GM12878 (cell line): ENCODE data around the gene MYBBP1A. TPM values are rescaled to one million over a fixed set of nuclear protein-coding genes. Genes with fewer than 3 reads are reported as not detected.
A peak's percentile ranks its signal among the peaks of the same experiment; 100 is the strongest.

Source experiments
- CBFB ChIP-seq: IDR thresholded peaks from 2 replicates; pipeline ENCODE4 v1.6.1; 2016; ENCODE audit warnings: antibody characterized with exemption, low read depth
- CBX5 ChIP-seq: sonication (generic); IDR thresholded peaks from 2 replicates; pipeline ENCODE4 v1.6.1; 2016; ENCODE audit warnings: low read depth, moderate library complexity, mild to moderate bottlenecking, inconsistent platforms
- CHD4 ChIP-seq: fragments of 200-600 bp; sonication (generic); IDR thresholded peaks from 2 replicates; pipeline ENCODE4 v1.6.1; 2016; ENCODE audit warnings: mild to moderate bottlenecking
- EED ChIP-seq: sonication (generic); IDR thresholded peaks from 2 replicates; pipeline ENCODE4 v1.6.1; 2016; ENCODE audit warnings: antibody characterized with exemption, low read depth
- HDGF ChIP-seq: fragments of 450-650 bp; IDR thresholded peaks from 2 replicates; pipeline ENCODE4 v1.6.1; 2016; ENCODE audit warnings: antibody characterized with exemption
- KDM1A ChIP-seq: fragments of 200-600 bp; sonication (generic); IDR thresholded peaks from 2 replicates; pipeline ENCODE4 v1.6.1; 2016; ENCODE audit warnings: borderline replicate concordance
- MTA2 ChIP-seq: fragments of 450-650 bp; IDR thresholded peaks from 2 replicates; pipeline ENCODE4 v1.6.1; 2016; ENCODE audit warnings: low read depth, mild to moderate bottlenecking, moderate library complexity
- MYB ChIP-seq: fragments of 150-350 bp; IDR thresholded peaks from 2 replicates; pipeline ENCODE4 v1.6.1; 2014; ENCODE audit warnings: mild to moderate bottlenecking, low read depth, low read length, borderline replicate concordance
- NRF1 ChIP-seq: conservative IDR thresholded peaks from 2 replicates; pipeline ENCODE4 v1.6.1; 2011; ENCODE audit warnings: mild to moderate bottlenecking, low read depth, low read length, improper control_type of control experiment
- PAX5 ChIP-seq: IDR thresholded peaks from 2 replicates; pipeline ENCODE4 v1.6.1; 2011; ENCODE audit warnings: low read depth, low read length, borderline replicate concordance
- PML ChIP-seq: IDR thresholded peaks from 2 replicates; pipeline ENCODE4 v1.6.1; 2012; ENCODE audit warnings: low read length, inconsistent platforms
- POLR2AphosphoS2 ChIP-seq: IDR thresholded peaks from 2 replicates; pipeline ENCODE4 v1.6.1; 2011; ENCODE audit warnings: low read depth, mild to moderate bottlenecking, low read length, improper control_type of control experiment, moderate library complexity
- SMAD1 ChIP-seq: fragments of 450-650 bp; IDR thresholded peaks from 2 replicates; pipeline ENCODE4 v1.6.1; 2018; ENCODE audit warnings: mild to moderate bottlenecking, low read depth; ENCODE audit not compliant: partially characterized antibody
- SMAD5 ChIP-seq: IDR thresholded peaks from 2 replicates; pipeline ENCODE4 v1.6.1; 2016; ENCODE audit warnings: antibody characterized with exemption, low read depth
- polyA plus RNA-seq, 11 experiments: library from polyadenylated mRNA; depleted of rRNA in 4 of 11; unstranded in 6 of 11; stranded (reverse) in 5 of 11; fragments of >200 nt; fragmentation: Nextera tagmentation in 4 of 11; fragmentation: Illumina TruSeq in 1 of 11; extraction: Ambion mirVana in 4 of 11; extraction: Trizol in 1 of 11; gene quantifications; 1 replicate in 1 of 11; 2 replicates in 10 of 11; pipeline versions ENCODE4 v1.2.1 to v1.2.3, GENCODE V29; 2011 to 2016; ENCODE audit warnings: inconsistent platforms in 2 of 11, missing spikeins in 2 of 11, low read depth in 1 of 11
- total RNA-seq, 4 experiments: library from RNA; depleted of rRNA in 3 of 4; stranded (reverse); fragments of >200 nt in 3 of 4; fragmentation: Illumina TruSeq in 1 of 4; extraction: Trizol in 1 of 4; gene quantifications; 2 replicates each; pipeline versions ENCODE4 v1.2.1 to v1.2.3, GENCODE V29; 2013 to 2021
- TF ChIP-seq, protein P1 (sequence below): IDR thresholded peaks from 2 replicates; pipeline ENCODE4 v1.6.1; 2012; ENCODE audit warnings: low read depth, low read length, improper control_type of control experiment
- TF ChIP-seq, protein P2 (sequence below): IDR thresholded peaks from 2 replicates; pipeline ENCODE4 v1.6.1; 2011; ENCODE audit warnings: low read depth, mild to moderate bottlenecking, low read length, moderate library complexity, borderline replicate concordance; ENCODE audit errors: extremely low read depth
- TF ChIP-seq, protein P3 (sequence below): fragments of 450-650 bp; IDR thresholded peaks from 2 replicates; pipeline ENCODE4 v1.6.1; 2017; ENCODE audit warnings: antibody characterized with exemption, mild to moderate bottlenecking, moderate library complexity
- TF ChIP-seq, protein P4 (sequence below): IDR thresholded peaks from 2 replicates; pipeline ENCODE4 v1.6.1; 2011; ENCODE audit warnings: borderline replicate concordance, low read depth, mild to moderate bottlenecking, moderate library complexity, mixed read lengths, low read length; ENCODE audit not compliant: insufficient read depth; ENCODE audit errors: extremely low read length
- TF ChIP-seq, protein P5 (sequence below): fragments of 450-650 bp; IDR thresholded peaks from 2 replicates; pipeline ENCODE4 v1.6.1; 2017; ENCODE audit warnings: mild to moderate bottlenecking, moderate library complexity
- TF ChIP-seq, protein P6 (sequence below): fragments of 450-650 bp; IDR thresholded peaks from 2 replicates; pipeline ENCODE4 v1.6.1; 2017; ENCODE audit warnings: borderline replicate concordance

Gene MYBBP1A
- total and polyA plus RNA-seq, 10 of the 15 experiments (the other 5 are each of a cell fraction or from before 2014, with no cell fraction given), result 2.5 to 121 (median 71.6) TPM

DNA sequence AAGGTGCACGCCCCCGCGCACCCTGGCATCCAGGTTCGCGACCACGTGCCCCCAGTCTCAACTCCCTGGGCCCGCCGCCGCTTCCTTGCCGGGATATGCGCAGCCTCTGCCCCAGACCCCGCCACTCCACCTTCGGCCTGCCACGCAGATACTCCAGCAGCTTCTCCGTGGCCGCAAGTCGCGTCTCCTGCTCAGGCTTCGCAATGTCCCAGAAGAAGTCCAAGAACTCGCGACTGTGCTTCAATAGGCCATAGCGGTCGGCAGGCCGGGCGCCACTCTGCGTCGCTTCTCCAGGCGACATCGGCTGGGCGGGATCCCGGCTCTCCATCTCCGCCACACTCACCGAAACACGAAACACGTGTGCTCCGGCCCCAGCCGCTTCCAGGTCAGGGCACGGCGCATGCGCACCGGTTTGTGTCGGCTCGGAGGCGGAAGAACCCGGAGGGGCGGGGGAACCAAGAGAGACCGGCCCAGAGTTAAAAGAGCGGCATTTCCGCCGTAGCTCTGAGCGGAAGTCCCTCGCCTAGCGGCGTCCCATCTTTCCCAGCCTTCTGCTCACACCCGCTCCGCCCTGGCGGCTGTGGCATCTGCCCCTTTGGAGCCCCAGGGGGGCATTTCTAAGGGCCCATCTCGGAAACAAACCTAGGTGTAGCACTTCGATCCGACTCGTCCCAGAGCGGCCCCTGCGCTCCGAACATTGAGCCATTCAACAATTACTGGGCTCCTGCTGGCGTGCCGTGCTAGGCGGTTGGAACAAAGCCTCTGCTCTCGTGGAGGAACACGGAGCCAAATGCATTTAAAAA, at the start of gene MYBBP1A (continued):
- peak; percentile 88; the same call in 1 of the 2 replicates for TF ChIP-seq SMAD5
- TF ChIP-seq NRF1, result peak; percentile 94
- no peak for TF ChIP-seq CHD4
- TF ChIP-seq CBFB, result peak; percentile 86
- peak; percentile 93; the same call in 1 of the 2 replicates for TF ChIP-seq PML
- peak; percentile 87; the same call in 1 of the 2 replicates for TF ChIP-seq POLR2AphosphoS2
- peak; percentile 37; the same call in 1 of the 2 replicates for TF ChIP-seq MTA2
- no peak for TF ChIP-seq PAX5
- TF ChIP-seq, protein P1, sequence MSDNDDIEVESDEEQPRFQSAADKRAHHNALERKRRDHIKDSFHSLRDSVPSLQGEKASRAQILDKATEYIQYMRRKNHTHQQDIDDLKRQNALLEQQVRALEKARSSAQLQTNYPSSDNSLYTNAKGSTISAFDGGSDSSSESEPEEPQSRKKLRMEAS, result peak; percentile 97
- TF ChIP-seq, protein P2, sequence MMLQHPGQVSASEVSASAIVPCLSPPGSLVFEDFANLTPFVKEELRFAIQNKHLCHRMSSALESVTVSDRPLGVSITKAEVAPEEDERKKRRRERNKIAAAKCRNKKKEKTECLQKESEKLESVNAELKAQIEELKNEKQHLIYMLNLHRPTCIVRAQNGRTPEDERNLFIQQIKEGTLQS, result peak; percentile 30; the same call in 1 of the 2 replicates
- TF ChIP-seq, protein P3, sequence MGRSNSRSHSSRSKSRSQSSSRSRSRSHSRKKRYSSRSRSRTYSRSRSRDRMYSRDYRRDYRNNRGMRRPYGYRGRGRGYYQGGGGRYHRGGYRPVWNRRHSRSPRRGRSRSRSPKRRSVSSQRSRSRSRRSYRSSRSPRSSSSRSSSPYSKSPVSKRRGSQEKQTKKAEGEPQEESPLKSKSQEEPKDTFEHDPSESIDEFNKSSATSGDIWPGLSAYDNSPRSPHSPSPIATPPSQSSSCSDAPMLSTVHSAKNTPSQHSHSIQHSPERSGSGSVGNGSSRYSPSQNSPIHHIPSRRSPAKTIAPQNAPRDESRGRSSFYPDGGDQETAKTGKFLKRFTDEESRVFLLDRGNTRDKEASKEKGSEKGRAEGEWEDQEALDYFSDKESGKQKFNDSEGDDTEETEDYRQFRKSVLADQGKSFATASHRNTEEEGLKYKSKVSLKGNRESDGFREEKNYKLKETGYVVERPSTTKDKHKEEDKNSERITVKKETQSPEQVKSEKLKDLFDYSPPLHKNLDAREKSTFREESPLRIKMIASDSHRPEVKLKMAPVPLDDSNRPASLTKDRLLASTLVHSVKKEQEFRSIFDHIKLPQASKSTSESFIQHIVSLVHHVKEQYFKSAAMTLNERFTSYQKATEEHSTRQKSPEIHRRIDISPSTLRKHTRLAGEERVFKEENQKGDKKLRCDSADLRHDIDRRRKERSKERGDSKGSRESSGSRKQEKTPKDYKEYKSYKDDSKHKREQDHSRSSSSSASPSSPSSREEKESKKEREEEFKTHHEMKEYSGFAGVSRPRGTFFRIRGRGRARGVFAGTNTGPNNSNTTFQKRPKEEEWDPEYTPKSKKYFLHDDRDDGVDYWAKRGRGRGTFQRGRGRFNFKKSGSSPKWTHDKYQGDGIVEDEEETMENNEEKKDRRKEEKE, result no peak
- TF ChIP-seq MYB, result no peak
- peak; percentile 47; the same call in 1 of the 2 replicates for TF ChIP-seq HDGF
- TF ChIP-seq, protein P4, sequence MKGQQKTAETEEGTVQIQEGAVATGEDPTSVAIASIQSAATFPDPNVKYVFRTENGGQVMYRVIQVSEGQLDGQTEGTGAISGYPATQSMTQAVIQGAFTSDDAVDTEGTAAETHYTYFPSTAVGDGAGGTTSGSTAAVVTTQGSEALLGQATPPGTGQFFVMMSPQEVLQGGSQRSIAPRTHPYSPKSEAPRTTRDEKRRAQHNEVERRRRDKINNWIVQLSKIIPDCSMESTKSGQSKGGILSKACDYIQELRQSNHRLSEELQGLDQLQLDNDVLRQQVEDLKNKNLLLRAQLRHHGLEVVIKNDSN, result peak; percentile 36
- peak; percentile 45 for TF ChIP-seq SMAD1
- TF ChIP-seq, protein P5, sequence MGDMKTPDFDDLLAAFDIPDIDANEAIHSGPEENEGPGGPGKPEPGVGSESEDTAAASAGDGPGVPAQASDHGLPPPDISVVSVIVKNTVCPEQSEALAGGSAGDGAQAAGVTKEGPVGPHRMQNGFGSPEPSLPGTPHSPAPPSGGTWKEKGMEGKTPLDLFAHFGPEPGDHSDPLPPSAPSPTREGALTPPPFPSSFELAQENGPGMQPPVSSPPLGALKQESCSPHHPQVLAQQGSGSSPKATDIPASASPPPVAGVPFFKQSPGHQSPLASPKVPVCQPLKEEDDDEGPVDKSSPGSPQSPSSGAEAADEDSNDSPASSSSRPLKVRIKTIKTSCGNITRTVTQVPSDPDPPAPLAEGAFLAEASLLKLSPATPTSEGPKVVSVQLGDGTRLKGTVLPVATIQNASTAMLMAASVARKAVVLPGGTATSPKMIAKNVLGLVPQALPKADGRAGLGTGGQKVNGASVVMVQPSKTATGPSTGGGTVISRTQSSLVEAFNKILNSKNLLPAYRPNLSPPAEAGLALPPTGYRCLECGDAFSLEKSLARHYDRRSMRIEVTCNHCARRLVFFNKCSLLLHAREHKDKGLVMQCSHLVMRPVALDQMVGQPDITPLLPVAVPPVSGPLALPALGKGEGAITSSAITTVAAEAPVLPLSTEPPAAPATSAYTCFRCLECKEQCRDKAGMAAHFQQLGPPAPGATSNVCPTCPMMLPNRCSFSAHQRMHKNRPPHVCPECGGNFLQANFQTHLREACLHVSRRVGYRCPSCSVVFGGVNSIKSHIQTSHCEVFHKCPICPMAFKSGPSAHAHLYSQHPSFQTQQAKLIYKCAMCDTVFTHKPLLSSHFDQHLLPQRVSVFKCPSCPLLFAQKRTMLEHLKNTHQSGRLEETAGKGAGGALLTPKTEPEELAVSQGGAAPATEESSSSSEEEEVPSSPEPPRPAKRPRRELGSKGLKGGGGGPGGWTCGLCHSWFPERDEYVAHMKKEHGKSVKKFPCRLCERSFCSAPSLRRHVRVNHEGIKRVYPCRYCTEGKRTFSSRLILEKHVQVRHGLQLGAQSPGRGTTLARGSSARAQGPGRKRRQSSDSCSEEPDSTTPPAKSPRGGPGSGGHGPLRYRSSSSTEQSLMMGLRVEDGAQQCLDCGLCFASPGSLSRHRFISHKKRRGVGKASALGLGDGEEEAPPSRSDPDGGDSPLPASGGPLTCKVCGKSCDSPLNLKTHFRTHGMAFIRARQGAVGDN, result peak; percentile 82
- TF ChIP-seq KDM1A, result no peak
- no peak for TF ChIP-seq EED
- no peak for TF ChIP-seq CBX5
- TF ChIP-seq, protein P6, sequence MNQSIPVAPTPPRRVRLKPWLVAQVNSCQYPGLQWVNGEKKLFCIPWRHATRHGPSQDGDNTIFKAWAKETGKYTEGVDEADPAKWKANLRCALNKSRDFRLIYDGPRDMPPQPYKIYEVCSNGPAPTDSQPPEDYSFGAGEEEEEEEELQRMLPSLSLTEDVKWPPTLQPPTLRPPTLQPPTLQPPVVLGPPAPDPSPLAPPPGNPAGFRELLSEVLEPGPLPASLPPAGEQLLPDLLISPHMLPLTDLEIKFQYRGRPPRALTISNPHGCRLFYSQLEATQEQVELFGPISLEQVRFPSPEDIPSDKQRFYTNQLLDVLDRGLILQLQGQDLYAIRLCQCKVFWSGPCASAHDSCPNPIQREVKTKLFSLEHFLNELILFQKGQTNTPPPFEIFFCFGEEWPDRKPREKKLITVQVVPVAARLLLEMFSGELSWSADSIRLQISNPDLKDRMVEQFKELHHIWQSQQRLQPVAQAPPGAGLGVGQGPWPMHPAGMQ, result no peak
